T-helper 1 cell treated with Interleukin-12 subunit alpha and Interleukin-12 subunit beta and Interleukin-4 antibody, amounts not matched to agents 30 μg/mL and 1 μg/mL, for 36 hours (primary cell): ENCODE data around the gene BMP3.

Source experiments
- H3K27ac Mint-ChIP-seq: one replicate; pipeline ENCODE4 v1.8.0; 2021; ENCODE audit warnings: mild to moderate bottlenecking, mixed read lengths
- H3K27me3 Mint-ChIP-seq: one replicate; pipeline ENCODE4 v1.8.0; 2021; ENCODE audit warnings: low read depth, mixed read lengths
- H3K36me3 Mint-ChIP-seq: one replicate; pipeline ENCODE4 v1.8.0; 2021; ENCODE audit warnings: low read depth, mixed read lengths
- H3K4me1 Mint-ChIP-seq: one replicate; pipeline ENCODE4 v1.8.0; 2021; ENCODE audit warnings: low read depth, mixed read lengths
- H3K4me3 Mint-ChIP-seq: one replicate; pipeline ENCODE4 v1.8.0; 2021; ENCODE audit warnings: mild to moderate bottlenecking, moderate library complexity, mixed read lengths
- H3K9me3 Mint-ChIP-seq: one replicate; pipeline ENCODE4 v1.8.0; 2021; ENCODE audit warnings: mixed read lengths

The BMP3 gene

GRCh38 chr4:81062001-81062400 lies 31.5 kb downstream of the BMP3 start:
- H3K27me3 Mint-ChIP-seq = peaks cover 16% of the 10 kb centered on the region
- H3K4me1 Mint-ChIP-seq = no peaks in the 10 kb centered on the region
- no peak overlapping the region for H3K4me3 Mint-ChIP-seq
- no peaks in the 10 kb centered on the region for H3K36me3 Mint-ChIP-seq
- H3K9me3 Mint-ChIP-seq = no peaks in the 10 kb centered on the region
- no peak overlapping the region for H3K27ac Mint-ChIP-seq

DNA sequence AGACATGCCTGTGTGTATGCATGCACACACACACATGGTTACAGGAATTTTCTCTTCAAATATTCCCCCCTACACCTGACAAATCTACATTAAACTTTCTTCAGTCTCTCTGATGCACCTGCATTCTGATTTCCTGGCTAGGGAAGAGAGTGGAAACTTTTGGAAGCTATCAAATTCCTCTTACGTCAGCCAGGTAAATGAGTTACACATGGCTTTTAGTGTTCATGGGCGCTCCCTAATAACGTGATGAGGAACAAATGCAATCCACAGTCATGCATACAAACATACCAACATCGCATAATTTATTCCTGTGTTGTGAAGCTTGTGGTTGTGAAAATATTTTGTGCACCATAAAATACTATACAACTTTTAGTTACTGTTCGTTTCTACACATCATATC lies 34.9 kb downstream of the BMP3 start:
- no peak overlapping the region for H3K4me3 Mint-ChIP-seq
- H3K4me1 Mint-ChIP-seq = no peaks in the 10 kb centered on the region
- peaks cover 8% of the 10 kb centered on the region for H3K27me3 Mint-ChIP-seq
- H3K9me3 Mint-ChIP-seq = no peaks in the 10 kb centered on the region
- H3K36me3 Mint-ChIP-seq = no peaks in the 10 kb centered on the region
- no peak overlapping the region for H3K27ac Mint-ChIP-seq

GRCh38 chr4:81069706-81070331 lies 39.3 kb downstream of the BMP3 start:
- Mint-ChIP-seq H3K27ac (no peak overlapping the region), H3K36me3 (no peaks in the 10 kb centered on the region), H3K4me3 (no peak overlapping the region), H3K27me3 (peaks cover 10% of the 10 kb centered on the region), H3K4me1 (no peaks in the 10 kb centered on the region), H3K9me3 (no peaks in the 10 kb centered on the region)

- Mint-ChIP-seq H3K4me1 (no peaks in the 10 kb centered on the region), H3K9me3 (no peaks in the 10 kb centered on the region), H3K4me3 (no peak overlapping the region), H3K27me3 (peaks cover 10% of the 10 kb centered on the region), H3K36me3 (no peaks in the 10 kb centered on the region), H3K27ac (no peak overlapping the region)
These were observed 40.5 kb downstream of the BMP3 start for GRCh38 chr4:81071013-81071412.

GRCh38 chr4:81081156-81081555 lies 50.6 kb downstream of the BMP3 start:
- peaks cover 7% of the 10 kb centered on the region for H3K27me3 Mint-ChIP-seq
- H3K4me1 Mint-ChIP-seq = no peaks in the 10 kb centered on the region
- no peak overlapping the region for H3K27ac Mint-ChIP-seq
- H3K4me3 Mint-ChIP-seq = no peak overlapping the region
- no peaks in the 10 kb centered on the region for H3K36me3 Mint-ChIP-seq
- no peaks in the 10 kb centered on the region for H3K9me3 Mint-ChIP-seq

DNA sequence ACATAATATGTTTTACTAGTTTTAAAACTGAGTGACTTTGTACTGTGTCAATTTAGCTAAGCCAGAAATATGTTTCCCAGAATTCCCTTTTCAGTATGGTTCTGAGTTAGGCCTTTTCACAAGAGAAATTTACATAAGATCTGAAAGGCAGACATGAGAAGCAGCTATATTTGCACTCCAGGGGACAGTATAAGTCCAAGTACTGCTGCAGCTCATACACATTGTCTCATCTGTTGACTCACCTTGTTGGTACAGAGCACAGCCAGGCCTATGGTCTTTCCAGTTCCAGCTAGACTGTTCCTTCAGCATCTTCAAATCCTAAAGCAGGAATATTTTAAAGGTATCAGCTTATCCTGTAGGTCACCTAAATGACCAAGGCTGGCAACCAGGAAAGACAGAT lies 53.5 kb downstream of the BMP3 start:
- no peak overlapping the region for H3K4me3 Mint-ChIP-seq
- no peaks in the 10 kb centered on the region for H3K4me1 Mint-ChIP-seq
- H3K27ac Mint-ChIP-seq = no peak overlapping the region
- no peaks in the 10 kb centered on the region for H3K36me3 Mint-ChIP-seq
- no peaks in the 10 kb centered on the region for H3K9me3 Mint-ChIP-seq
- H3K27me3 Mint-ChIP-seq = peaks cover 4% of the 10 kb centered on the region

DNA sequence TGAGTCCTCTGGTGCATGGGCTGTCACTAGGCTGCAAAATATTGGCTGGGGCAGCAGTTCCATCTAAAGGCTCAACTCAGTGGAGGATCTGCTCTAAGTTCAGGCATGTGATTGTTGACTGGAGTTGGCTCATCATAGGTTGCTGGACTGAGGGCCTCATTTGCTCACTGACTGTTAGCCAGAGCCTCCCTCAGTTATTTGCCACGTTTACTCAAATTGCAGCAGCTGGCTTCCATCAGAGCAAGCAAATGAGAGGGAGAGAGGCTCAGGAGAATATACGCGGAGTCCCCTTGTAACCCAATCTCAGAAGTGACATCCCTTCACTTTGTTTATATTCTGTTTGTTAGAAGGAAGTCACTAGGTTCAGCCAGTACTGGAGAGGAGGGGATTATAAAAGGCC lies 54.1 kb downstream of the BMP3 start:
- no peaks in the 10 kb centered on the region for H3K9me3 Mint-ChIP-seq
- H3K4me3 Mint-ChIP-seq = no peak overlapping the region
- no peak overlapping the region for H3K27ac Mint-ChIP-seq
- no peaks in the 10 kb centered on the region for H3K36me3 Mint-ChIP-seq
- no peaks in the 10 kb centered on the region for H3K4me1 Mint-ChIP-seq
- peaks cover 4% of the 10 kb centered on the region for H3K27me3 Mint-ChIP-seq

GRCh38 chr4:81085291-81085690 lies 54.8 kb downstream of the BMP3 start:
- Mint-ChIP-seq H3K27ac (no peak overlapping the region), H3K4me3 (no peak overlapping the region), H3K4me1 (no peaks in the 10 kb centered on the region), H3K27me3 (peaks cover 4% of the 10 kb centered on the region), H3K9me3 (no peaks in the 10 kb centered on the region), H3K36me3 (no peaks in the 10 kb centered on the region)

- no peak overlapping the region for H3K4me3 Mint-ChIP-seq
These were observed 55.5 kb downstream of the BMP3 start for GRCh38 chr4:81085979-81086378.

DNA sequence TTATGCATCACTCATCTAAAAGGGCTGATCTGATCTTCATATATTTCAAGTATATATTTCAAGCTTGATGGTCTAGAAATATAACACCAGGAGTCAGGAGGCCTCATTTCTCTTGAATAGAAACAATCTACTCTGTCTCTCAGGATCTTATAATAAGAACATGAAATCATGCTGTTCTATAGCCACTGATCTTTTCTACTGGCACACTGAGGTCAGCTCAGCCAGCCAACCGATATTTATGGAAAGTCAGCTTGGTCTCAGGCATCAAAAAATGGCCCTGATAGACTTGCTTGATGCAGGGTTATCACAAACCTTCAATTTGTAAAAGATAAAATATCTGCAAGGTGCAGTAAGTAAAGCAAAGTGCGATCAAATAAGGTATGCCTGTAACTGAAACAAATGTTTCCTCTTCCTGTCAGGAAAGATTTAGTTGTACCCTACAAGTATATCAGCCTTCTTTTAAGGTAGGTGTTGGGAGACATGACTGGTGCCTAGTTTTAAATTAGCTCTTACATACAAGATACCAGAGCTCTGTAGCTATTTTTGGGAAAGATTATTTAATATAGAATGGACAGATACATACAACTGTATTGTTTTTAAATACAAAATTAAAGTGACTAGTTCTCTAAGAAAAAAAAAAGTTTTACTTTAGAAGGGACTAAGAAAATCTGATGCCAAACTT lies 63.4 kb downstream of the BMP3 start:
- Mint-ChIP-seq H3K9me3 (no peaks in the 10 kb centered on the region), H3K36me3 (no peaks in the 10 kb centered on the region), H3K27ac (no peak overlapping the region), H3K27me3 (no peaks in the 10 kb centered on the region), H3K4me1 (no peaks in the 10 kb centered on the region), H3K4me3 (no peak overlapping the region)

More at GRCh38 chr4:81085979-81086378, 55.5 kb downstream of the BMP3 start:
- H3K4me1 Mint-ChIP-seq = no peaks in the 10 kb centered on the region
- H3K9me3 Mint-ChIP-seq = no peaks in the 10 kb centered on the region
- H3K27me3 Mint-ChIP-seq = no peaks in the 10 kb centered on the region
- no peak overlapping the region for H3K27ac Mint-ChIP-seq
- no peaks in the 10 kb centered on the region for H3K36me3 Mint-ChIP-seq

GRCh38 chr4:81095389-81095788 lies 64.9 kb downstream of the BMP3 start:
- Mint-ChIP-seq H3K4me1 (no peaks in the 10 kb centered on the region), H3K27me3 (no peaks in the 10 kb centered on the region), H3K27ac (no peak overlapping the region), H3K9me3 (no peaks in the 10 kb centered on the region), H3K4me3 (no peak overlapping the region), H3K36me3 (no peaks in the 10 kb centered on the region)

DNA sequence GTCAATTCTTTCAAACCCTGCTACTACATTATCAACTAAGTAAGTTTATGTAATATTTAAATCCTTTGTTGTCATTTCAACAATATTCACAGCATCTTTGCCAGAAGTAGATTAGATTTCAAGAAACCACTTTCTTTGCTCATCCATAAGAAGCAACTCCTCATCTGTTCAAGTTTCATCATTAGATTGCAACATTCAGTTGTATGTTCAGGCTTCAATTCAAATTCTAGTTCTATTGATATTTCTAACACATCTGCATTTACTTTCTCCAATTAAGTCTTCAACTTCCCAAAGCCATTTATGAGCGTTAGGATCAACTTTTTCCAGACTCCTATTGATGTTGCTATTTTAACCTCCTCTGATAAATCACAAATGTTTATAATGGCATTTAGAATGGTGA lies 66.1 kb downstream of the BMP3 start:
- no peaks in the 10 kb centered on the region for H3K27me3 Mint-ChIP-seq
- H3K4me1 Mint-ChIP-seq = no peaks in the 10 kb centered on the region
- no peaks in the 10 kb centered on the region for H3K36me3 Mint-ChIP-seq
- H3K9me3 Mint-ChIP-seq = no peaks in the 10 kb centered on the region
- no peak overlapping the region for H3K27ac Mint-ChIP-seq
- no peak overlapping the region for H3K4me3 Mint-ChIP-seq

- H3K4me3 Mint-ChIP-seq = no peak overlapping the region
- H3K36me3 Mint-ChIP-seq = no peaks in the 10 kb centered on the region
- H3K4me1 Mint-ChIP-seq = no peaks in the 10 kb centered on the region
- no peak overlapping the region for H3K27ac Mint-ChIP-seq
- H3K27me3 Mint-ChIP-seq = no peaks in the 10 kb centered on the region
- H3K9me3 Mint-ChIP-seq = no peaks in the 10 kb centered on the region
These were observed 71.6 kb downstream of the BMP3 start for GRCh38 chr4:81102107-81102506.

- Mint-ChIP-seq H3K36me3 (no peaks in the 10 kb centered on the region), H3K27ac (no peak overlapping the region), H3K4me1 (no peaks in the 10 kb centered on the region), H3K9me3 (no peaks in the 10 kb centered on the region), H3K27me3 (no peaks in the 10 kb centered on the region), H3K4me3 (no peak overlapping the region)
These were observed 75.6 kb downstream of the BMP3 start for GRCh38 chr4:81106150-81106549.
